Nucleus accumbens (tissue), 56 donors: ENCODE measurements around the gene CHIC2.

Source experiments
- DNase-seq, 56 donors: peaks; one replicate each; lab custom pipeline; 2025; lab: John Stamatoyannopoulos, UW

Gene CHIC2

GRCh38 chr4:53961351-53961750 lies 103.1 kb downstream of the CHIC2 start:
- DNase-seq: no peak

GRCh38 chr4:53960843-53961242 lies 103.6 kb downstream of the CHIC2 start:
- DNase-seq: no peak
